Measurements from ENCODE around the gene RSPH3.
"Not testable (repeated sequence)": the region's sequence is repeated elsewhere in the genome, so short reads cannot be mapped to it uniquely, and the experiment has no call there.

The RSPH3 gene

DNA sequence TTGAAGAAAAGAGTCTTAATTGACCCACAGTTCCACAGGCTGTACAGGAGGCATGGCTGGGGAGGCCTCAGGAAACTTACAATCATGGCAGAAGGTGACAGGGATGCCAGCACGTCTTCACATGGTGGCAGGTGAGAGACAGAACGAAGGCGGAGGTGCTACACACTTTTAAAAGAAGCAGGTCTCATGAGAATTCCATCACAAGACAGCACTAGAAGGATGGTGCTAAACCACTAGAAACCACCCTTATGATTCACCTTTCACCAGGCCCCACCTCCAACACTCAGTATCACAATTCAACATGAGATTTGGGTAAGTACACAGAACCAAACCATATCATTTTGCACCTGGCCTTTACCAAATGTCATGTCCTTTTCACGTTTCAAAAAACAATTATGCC is 23.9 kb upstream of the RSPH3 start:
- DNase-seq, result no peak

DNA sequence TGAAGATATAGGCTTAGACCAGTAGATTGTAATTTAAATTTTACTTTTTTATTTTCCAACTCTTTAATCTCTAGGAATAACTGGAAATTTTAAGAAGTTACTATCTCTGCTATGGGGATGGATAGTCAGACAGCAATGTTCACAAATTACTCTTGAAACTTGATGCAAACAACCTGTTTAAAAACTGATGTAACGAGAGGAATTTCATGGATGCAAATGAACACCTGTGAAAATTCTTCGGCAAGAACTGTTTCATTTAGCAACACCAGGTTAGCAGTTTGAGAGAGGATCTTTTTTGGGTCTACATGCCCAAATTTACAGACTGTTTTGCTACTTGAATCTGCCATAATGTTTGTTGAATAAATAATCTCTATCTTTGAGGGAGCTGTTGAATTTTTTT is 20.0 kb upstream of the RSPH3 start:
- DNase-seq, result no peak

DNA sequence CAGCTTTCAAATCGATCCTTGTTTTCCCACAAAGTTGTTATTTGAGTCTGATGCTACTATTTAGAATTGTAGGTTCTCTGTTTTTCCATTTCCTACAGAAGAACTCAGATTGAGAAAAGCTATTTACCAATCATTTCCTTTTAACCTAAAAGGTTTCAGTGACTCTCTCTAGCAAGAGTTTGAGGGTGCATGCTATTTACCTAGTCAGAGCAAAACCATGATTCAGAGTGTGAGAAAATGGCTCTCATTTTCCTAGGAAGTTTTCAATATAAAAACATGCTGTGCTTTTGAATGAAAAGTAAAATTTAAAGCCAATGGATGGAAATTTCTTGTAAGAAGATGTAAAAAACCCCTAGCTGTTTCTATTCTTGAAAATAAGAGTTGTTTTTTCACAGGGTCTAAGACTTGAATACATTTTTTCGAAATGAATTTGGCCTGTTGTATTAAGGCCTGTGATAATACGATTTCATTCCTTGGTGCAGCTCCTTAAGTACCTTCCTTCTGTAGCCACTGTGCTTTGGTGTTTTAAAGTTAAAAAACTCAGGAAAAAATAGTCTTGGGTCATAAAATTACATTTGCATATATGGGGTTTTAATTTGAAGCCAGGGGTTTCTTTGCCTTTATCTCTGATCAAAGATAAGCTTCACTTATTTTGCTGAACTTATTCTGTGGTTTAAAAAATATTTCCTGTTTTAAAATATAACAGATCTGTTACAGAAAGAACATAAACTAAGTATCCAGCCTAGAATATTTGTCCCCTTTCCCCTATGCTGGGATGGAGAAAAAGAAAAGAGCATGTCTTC is 18.0 kb upstream of the RSPH3 start:
- no peak for DNase-seq

DNA sequence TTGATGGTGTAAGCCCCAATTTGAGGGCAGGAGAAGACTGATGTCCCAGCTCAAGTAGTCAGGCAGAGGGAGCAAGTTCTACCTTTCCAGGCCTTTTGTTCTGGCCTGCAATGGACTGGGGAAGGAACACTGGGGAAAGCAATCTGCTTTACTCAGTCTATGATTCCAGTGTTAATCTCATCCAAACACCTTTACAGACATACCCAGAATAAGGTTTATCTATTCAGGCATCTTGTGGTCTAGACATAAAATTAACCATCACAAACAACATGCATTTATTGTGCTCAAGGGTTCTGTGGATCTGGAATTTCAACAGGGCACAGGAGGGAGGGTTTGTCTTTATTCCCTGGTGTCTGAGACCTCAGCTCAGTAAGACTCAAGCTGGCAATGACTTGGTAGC is 14.4 kb upstream of the RSPH3 start:
- no peak for DNase-seq

DNA sequence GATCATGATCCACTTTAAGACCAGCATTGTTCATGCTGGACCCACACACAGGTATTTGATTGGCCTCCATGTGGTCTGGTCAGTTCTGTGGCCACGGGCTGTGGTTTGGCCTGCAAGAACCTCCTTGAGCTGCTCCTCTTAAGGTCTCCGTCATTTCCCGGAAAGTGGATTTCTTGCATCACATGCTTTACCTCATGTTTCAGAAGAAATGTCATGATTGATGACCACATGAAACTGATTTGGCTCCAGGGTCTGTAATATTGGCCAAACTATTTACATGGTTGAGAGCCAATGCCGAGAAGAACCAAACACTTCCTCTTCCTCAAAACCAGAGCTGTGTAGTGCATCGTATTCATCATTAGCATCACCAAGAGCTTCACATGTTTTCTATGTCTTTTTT is 13.2 kb upstream of the RSPH3 start:
- no peak for DNase-seq

DNA sequence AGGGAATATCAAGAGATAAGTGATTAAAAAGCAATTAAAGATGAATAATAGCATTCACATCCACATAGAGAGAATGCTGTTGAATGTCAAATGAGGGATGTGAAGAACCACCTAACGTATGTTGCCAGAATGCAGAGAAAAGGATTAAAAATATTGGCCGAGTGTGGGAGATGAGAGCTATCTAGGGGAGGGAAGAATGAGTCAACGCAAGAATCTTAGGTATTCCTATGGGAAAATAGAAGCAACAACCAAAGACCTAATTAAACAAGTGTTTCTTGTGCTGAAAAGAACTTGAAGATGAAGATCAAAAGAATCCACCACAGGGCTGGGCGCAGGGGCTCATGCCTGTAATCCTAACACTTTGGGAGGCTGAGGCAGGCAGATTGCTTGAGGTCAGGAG is 12.2 kb upstream of the RSPH3 start:
- peak; percentile 36 for DNase-seq

GRCh38 chr6:159010037-159010612 is 10.1 kb upstream of the RSPH3 start:
- DNase-seq, result peak; percentile 24

- peak; percentile 16 for DNase-seq
Measured at GRCh38 chr6:159008656-159009288, 8.8 kb upstream of the RSPH3 start.

DNA sequence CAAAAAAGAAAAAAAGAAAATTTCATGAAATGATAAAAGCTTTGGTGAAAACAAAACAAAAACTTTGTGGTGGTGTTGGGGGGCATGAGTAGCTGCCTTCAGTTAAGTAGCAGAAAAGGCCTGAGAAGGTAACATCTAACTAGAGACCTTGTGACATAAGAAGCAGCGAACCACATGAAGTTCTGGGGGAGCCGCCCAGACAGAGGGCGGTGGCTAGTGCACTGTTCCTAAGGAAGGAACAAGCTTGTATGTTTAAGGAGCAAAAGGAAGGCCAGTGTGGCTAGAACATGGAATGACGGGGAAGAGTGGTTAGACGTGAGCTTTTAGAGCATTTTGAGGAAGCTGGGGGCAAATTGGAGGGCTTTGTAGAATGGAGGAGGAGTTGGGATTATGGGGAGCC is 7.5 kb upstream of the RSPH3 start:
- no peak for DNase-seq

GRCh38 chr6:159005436-159005835 is 5.4 kb upstream of the RSPH3 start:
- no peak for DNase-seq

- DNase-seq, result no peak
Measured at GRCh38 chr6:159004592-159004991, 4.6 kb upstream of the RSPH3 start.

DNA sequence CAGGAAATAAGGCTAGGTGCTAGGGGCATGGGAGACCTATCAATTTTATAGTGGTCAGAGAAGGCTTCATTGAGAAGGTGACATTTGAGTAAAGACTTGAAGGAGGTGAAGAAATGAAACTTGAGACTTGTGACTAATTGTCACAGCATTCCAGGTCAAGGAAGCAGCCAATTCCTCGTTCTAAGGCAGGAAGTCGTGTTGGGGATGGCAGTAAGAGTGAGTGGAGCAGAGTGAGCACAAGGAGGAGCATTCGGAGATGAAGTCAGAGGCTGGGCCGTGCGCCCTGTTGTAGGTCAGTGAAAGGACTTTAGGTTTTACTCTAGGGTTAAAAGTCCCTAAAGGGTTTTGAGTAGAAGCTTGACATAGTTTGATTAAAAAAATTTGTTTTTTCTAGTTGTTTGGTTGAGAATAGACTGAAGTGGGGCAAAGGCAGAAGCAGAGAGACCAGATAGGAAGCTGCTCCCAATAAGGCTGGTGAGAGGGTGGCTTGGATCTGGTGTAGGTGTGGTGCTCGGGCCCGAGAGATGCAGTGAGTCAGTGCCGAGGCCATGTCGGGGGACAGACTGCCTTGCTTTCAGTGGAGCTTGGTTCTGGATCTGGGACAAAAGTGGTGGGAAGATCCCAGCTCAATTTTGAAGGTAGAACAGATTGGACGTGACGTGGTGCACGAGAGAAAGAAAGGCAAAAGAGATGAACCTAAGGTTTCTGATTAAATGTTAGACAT is 2.6 kb upstream of the RSPH3 start:
- peak; percentile 44 for DNase-seq

- DNase-seq, result no peak
Measured at GRCh38 chr6:158999154-158999665, 792 bp downstream of the RSPH3 start.

DNA sequence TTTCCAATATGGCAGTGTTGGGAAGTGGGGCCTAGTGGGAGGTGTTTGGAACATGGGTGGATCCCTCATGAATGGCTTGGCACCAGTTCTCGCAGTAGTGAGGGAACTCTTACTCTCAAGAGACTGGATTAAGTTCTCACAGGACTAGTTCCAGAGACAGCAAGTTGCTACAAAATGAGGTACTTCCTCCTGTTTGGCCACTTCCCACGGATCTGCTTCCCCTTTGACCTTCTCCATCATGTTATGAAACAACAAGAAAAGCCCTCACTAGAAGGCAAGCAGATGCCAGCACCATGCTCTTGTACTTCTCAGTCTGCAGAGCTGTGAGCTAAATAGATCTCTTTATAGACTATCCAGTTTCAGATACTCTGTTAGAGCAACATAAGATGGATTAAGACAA is 3.1 kb downstream of the RSPH3 start:
- no peak for DNase-seq

DNA sequence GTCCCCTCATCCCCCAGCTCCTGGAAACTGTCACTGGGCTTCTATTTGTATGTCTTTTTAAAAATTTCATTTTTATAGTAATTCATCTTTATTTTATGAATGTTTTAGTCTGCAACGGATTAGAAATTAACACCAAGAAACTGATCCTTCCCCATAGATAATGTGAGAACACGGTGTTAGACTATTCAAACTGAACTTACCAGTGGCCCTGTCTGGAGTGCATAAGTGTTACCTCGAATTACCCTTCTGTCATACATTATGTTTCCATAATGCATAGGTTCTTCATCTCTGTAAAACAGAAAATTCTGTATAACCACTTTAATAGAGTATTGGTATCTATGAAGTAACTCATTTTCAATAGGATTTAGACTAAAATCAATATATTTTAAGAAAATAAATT is 6.4 kb downstream of the RSPH3 start:
- no peak for DNase-seq

GRCh38 chr6:158991017-158991723 is 8.8 kb downstream of the RSPH3 start:
- DNase-seq, result no peak

GRCh38 chr6:158989711-158990110 is 10.3 kb downstream of the RSPH3 start:
- not testable (repeated sequence) for DNase-seq

DNA sequence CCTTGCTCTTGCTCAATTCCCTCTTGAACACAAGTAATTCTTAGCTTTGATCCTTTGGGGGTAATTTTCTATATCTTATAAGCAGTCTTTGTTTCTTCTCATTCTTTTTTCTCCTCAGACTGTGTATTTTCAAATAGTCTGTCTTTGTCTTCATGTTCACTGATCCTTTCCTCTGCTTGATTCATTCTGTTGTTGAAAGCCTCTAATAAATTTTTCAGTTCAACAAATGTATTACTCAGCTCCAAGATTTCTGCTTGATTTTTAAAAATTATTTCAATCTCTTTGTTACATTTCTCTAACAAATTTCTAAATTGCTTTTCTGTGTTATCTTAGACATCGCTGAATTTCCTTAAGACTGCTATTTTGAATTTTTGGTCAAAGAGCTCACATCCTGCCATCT is 11.5 kb downstream of the RSPH3 start:
- no peak for DNase-seq

- DNase-seq, result no peak
Measured at GRCh38 chr6:158987657-158988056, 12.3 kb downstream of the RSPH3 start.

DNA sequence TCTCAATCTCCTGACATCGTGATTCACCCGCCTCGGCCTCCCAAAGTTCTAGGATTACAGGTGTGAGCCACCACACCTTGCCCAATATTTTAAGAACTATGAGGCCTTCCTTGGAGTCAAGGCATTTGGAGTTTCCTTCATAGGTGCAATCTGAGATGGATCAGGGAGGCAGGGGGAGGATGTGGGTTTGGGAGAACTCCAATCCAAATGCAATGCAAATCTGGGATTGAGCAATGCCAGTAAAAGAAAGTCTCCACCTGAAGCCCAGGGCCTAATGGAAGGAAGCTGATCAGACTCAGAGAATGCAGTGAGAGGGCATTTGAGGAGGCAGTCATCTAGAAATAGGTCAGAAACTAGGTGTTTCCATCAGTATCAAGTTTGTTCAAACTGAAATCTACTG is 21.2 kb downstream of the RSPH3 start:
- no peak for DNase-seq

DNA sequence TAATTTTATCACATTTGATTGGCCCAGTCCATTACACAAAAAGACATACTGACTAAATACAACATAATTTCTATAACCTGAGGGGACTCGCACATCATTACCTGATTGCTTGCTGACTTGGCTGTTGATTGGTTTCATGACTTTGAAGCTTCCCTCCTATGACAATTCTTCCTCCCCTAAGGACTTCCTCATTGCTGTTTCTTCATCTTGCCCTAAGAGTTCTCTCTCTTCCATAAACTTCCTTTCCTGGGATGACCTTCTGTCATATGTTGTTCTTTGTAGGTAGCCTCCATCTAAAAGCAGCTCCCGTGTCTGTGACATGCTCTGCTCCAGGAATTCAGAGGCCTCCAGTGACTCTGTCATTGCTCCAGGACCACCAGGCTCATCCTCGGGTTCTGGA is 22.6 kb downstream of the RSPH3 start:
- DNase-seq, result no peak
